HepG2 (cell line): Measurements from ENCODE around the gene SLFN12L.

ENCODE experiments used
- CCAR2 ChIP-seq: fragments of 200-400 bp; formaldehyde crosslinking; optimal IDR thresholded peaks from 2 replicates; pipeline ENCODE3; 2018; ENCODE audit warnings: low read depth, mild to moderate bottlenecking, low read length, moderate library complexity
- CHD4 ChIP-seq: fragments of 200-600 bp; sonication (generic); IDR thresholded peaks from 2 replicates; pipeline ENCODE4 v1.7.0; 2017; ENCODE audit warnings: mild to moderate bottlenecking, low read length, borderline replicate concordance
- DPF2 ChIP-seq: sonication (generic); formaldehyde crosslinking; IDR thresholded peaks from 2 replicates; pipeline ENCODE4 v1.4.0; 2020; ENCODE audit warnings: mild to moderate bottlenecking, low read depth, missing genetic modification reagents, borderline replicate concordance
- JUND ChIP-seq: sonication (generic); formaldehyde crosslinking; IDR thresholded peaks from 2 replicates; pipeline ENCODE4 v1.8.0; 2022; ENCODE audit warnings: mild to moderate bottlenecking, missing genetic modification reagents
- RAD21 ChIP-seq: fragments of 450-650 bp; formaldehyde crosslinking; IDR thresholded peaks from 2 replicates; pipeline ENCODE4 v1.5.0; 2020; ENCODE audit warnings: mild to moderate bottlenecking
- U2AF2 ChIP-seq: fragments of 200-400 bp; formaldehyde crosslinking; IDR thresholded peaks from 2 replicates; pipeline ENCODE4 v1.6.1; 2017; ENCODE audit warnings: low read depth, mild to moderate bottlenecking, low read length
- ZNF274 ChIP-seq: sonication (generic); formaldehyde crosslinking; IDR thresholded peaks from 2 replicates; pipeline ENCODE4 v1.5.1; 2020; ENCODE audit warnings: mild to moderate bottlenecking, missing genetic modification reagents
- ZSCAN21 ChIP-seq: sonication (generic); formaldehyde crosslinking; IDR thresholded peaks from 2 replicates; pipeline ENCODE4 v1.8.0; 2022; ENCODE audit warnings: mild to moderate bottlenecking, missing genetic modification reagents, moderate library complexity, borderline replicate concordance
- TF ChIP-seq, protein P1 (sequence below): sonication (generic); formaldehyde crosslinking; IDR thresholded peaks from 2 replicates; pipeline ENCODE4 v1.5.0; 2020; ENCODE audit warnings: mild to moderate bottlenecking, missing genetic modification reagents
- TF ChIP-seq, protein P2 (sequence below): sonication (generic); formaldehyde crosslinking; IDR thresholded peaks from 2 replicates; pipeline ENCODE4 v1.9.0; 2021; ENCODE audit warnings: missing genetic modification reagents, borderline replicate concordance
- TF ChIP-seq, protein P3 (sequence below): sonication (generic); formaldehyde crosslinking; IDR thresholded peaks from 2 replicates; pipeline ENCODE4 v1.5.0; 2020; ENCODE audit warnings: mild to moderate bottlenecking, missing genetic modification reagents, moderate library complexity
- TF ChIP-seq, protein P4 (sequence below): sonication (generic); formaldehyde crosslinking; IDR thresholded peaks from 2 replicates; pipeline ENCODE4 v1.5.0; 2020; ENCODE audit warnings: missing genetic modification reagents
- TF ChIP-seq, protein P5 (sequence below): sonication (generic); formaldehyde crosslinking; IDR thresholded peaks from 2 replicates; pipeline ENCODE4 v1.4.0; 2020; ENCODE audit warnings: mild to moderate bottlenecking, missing genetic modification reagents
- TF ChIP-seq, protein P6 (sequence below): sonication (generic); formaldehyde crosslinking; IDR thresholded peaks from 2 replicates; pipeline ENCODE4 v1.5.1; 2020; ENCODE audit warnings: mild to moderate bottlenecking, missing genetic modification reagents, moderate library complexity

DNA sequence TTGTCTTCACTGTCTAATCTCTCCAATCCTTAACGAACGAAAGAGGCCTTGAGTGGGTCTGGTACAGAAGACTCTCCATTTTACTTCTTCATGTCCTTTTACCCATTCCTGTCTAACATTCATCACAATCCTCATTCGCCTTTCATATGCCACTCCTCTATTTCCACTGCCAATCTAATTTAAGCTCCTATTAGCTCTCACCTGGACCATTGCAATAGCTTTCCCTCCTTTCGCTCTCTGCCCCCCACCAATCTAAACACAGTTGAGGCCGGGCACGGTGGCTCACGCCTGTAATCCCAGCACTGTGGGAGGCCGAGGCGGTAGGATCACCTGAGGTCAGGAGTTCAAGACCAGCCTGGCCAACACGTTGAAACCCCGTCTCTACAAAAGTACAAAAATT, 29.5 kb upstream of the SLFN12L start:
- TF ChIP-seq JUND (CRISPR knock-in tag) (no peak), DPF2 (CRISPR knock-in tag) (no peak), RAD21 (CRISPR knock-in tag) (no peak), CCAR2 (no peak), ZSCAN21 (CRISPR knock-in tag) (no peak), ZNF274 (no peak), CHD4 (no peak), U2AF2 (no peak)
- TF ChIP-seq, protein P1, sequence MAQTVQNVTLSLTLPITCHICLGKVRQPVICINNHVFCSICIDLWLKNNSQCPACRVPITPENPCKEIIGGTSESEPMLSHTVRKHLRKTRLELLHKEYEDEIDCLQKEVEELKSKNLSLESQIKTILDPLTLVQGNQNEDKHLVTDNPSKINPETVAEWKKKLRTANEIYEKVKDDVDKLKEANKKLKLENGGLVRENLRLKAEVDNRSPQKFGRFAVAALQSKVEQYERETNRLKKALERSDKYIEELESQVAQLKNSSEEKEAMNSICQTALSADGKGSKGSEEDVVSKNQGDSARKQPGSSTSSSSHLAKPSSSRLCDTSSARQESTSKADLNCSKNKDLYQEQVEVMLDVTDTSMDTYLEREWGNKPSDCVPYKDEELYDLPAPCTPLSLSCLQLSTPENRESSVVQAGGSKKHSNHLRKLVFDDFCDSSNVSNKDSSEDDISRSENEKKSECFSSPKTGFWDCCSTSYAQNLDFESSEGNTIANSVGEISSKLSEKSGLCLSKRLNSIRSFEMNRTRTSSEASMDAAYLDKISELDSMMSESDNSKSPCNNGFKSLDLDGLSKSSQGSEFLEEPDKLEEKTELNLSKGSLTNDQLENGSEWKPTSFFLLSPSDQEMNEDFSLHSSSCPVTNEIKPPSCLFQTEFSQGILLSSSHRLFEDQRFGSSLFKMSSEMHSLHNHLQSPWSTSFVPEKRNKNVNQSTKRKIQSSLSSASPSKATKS (CRISPR knock-in tag) = no peak
- TF ChIP-seq, protein P2, sequence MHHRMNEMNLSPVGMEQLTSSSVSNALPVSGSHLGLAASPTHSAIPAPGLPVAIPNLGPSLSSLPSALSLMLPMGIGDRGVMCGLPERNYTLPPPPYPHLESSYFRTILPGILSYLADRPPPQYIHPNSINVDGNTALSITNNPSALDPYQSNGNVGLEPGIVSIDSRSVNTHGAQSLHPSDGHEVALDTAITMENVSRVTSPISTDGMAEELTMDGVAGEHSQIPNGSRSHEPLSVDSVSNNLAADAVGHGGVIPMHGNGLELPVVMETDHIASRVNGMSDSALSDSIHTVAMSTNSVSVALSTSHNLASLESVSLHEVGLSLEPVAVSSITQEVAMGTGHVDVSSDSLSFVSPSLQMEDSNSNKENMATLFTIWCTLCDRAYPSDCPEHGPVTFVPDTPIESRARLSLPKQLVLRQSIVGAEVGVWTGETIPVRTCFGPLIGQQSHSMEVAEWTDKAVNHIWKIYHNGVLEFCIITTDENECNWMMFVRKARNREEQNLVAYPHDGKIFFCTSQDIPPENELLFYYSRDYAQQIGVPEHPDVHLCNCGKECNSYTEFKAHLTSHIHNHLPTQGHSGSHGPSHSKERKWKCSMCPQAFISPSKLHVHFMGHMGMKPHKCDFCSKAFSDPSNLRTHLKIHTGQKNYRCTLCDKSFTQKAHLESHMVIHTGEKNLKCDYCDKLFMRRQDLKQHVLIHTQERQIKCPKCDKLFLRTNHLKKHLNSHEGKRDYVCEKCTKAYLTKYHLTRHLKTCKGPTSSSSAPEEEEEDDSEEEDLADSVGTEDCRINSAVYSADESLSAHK = no peak
- TF ChIP-seq, protein P3, sequence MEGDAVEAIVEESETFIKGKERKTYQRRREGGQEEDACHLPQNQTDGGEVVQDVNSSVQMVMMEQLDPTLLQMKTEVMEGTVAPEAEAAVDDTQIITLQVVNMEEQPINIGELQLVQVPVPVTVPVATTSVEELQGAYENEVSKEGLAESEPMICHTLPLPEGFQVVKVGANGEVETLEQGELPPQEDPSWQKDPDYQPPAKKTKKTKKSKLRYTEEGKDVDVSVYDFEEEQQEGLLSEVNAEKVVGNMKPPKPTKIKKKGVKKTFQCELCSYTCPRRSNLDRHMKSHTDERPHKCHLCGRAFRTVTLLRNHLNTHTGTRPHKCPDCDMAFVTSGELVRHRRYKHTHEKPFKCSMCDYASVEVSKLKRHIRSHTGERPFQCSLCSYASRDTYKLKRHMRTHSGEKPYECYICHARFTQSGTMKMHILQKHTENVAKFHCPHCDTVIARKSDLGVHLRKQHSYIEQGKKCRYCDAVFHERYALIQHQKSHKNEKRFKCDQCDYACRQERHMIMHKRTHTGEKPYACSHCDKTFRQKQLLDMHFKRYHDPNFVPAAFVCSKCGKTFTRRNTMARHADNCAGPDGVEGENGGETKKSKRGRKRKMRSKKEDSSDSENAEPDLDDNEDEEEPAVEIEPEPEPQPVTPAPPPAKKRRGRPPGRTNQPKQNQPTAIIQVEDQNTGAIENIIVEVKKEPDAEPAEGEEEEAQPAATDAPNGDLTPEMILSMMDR (CRISPR knock-in tag) = no peak
- TF ChIP-seq, protein P4, sequence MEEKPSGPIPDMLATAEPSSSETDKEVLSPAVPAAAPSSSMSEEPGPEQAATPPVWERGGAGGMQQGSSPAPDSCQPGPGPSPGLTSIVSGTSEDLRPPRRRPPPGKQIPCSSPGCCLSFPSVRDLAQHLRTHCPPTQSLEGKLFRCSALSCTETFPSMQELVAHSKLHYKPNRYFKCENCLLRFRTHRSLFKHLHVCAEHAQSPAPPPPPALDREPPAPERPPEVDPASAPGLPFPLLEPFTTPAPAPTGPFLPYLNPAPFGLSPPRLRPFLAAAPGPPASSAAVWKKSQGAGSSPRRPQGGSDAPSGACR = no peak
- TF ChIP-seq, protein P5, sequence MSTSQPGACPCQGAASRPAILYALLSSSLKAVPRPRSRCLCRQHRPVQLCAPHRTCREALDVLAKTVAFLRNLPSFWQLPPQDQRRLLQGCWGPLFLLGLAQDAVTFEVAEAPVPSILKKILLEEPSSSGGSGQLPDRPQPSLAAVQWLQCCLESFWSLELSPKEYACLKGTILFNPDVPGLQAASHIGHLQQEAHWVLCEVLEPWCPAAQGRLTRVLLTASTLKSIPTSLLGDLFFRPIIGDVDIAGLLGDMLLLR (CRISPR knock-in tag) = no peak
- TF ChIP-seq, protein P6, sequence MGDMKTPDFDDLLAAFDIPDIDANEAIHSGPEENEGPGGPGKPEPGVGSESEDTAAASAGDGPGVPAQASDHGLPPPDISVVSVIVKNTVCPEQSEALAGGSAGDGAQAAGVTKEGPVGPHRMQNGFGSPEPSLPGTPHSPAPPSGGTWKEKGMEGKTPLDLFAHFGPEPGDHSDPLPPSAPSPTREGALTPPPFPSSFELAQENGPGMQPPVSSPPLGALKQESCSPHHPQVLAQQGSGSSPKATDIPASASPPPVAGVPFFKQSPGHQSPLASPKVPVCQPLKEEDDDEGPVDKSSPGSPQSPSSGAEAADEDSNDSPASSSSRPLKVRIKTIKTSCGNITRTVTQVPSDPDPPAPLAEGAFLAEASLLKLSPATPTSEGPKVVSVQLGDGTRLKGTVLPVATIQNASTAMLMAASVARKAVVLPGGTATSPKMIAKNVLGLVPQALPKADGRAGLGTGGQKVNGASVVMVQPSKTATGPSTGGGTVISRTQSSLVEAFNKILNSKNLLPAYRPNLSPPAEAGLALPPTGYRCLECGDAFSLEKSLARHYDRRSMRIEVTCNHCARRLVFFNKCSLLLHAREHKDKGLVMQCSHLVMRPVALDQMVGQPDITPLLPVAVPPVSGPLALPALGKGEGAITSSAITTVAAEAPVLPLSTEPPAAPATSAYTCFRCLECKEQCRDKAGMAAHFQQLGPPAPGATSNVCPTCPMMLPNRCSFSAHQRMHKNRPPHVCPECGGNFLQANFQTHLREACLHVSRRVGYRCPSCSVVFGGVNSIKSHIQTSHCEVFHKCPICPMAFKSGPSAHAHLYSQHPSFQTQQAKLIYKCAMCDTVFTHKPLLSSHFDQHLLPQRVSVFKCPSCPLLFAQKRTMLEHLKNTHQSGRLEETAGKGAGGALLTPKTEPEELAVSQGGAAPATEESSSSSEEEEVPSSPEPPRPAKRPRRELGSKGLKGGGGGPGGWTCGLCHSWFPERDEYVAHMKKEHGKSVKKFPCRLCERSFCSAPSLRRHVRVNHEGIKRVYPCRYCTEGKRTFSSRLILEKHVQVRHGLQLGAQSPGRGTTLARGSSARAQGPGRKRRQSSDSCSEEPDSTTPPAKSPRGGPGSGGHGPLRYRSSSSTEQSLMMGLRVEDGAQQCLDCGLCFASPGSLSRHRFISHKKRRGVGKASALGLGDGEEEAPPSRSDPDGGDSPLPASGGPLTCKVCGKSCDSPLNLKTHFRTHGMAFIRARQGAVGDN (CRISPR knock-in tag) = no peak
